Spinal cord (tissue), 10 donors: ENCODE data around the gene ENAH. TPM values are rescaled to one million over a fixed set of nuclear protein-coding genes. Genes with fewer than 3 reads are reported as not detected.
A peak's percentile ranks its signal among the peaks of the same experiment; 100 is the strongest.
"Not testable (repeated sequence)": the region's sequence is repeated elsewhere in the genome, so short reads cannot be mapped to it uniquely, and the experiment has no call there.

Source experiments
- DNase-seq, 6 donors: peaks; one replicate each; pipeline versions ENCODE4 v3.0.0 to v3.0.0-alpha.2; 2013 to 2015; ENCODE audit warnings: low spot score in 6 of 6, low read depth in 4 of 6
- H3K27ac ChIP-seq: one replicate; pipeline ENCODE4 v1.5.1; 2013; ENCODE audit warnings: low read depth, low read length, control low read depth
- H3K27me3 ChIP-seq: one replicate; pipeline ENCODE4 v1.6.1; 2013; ENCODE audit warnings: low read length; ENCODE audit not compliant: control insufficient read depth, insufficient read depth
- H3K36me3 ChIP-seq: one replicate; pipeline ENCODE4 v1.6.1; 2013; ENCODE audit warnings: low read length; ENCODE audit not compliant: control insufficient read depth, insufficient read depth
- H3K4me1 ChIP-seq: one replicate; pipeline ENCODE4 v1.6.1; 2013; ENCODE audit warnings: low read length; ENCODE audit not compliant: control insufficient read depth, insufficient read depth
- H3K4me3 ChIP-seq: one replicate; pipeline ENCODE4 v1.5.1; 2013; ENCODE audit warnings: low read depth, low read length, control low read depth
- H3K9me3 ChIP-seq: one replicate; pipeline ENCODE4 v1.6.1; 2013; ENCODE audit warnings: low read length; ENCODE audit not compliant: control insufficient read depth, insufficient read depth
- WGBS: methylation state at CpG from one replicate; pipeline ENCODE4 v1.1.5; 2013; ENCODE audit warnings: missing lambda C conversion rate; ENCODE audit not compliant: insufficient coverage; 5-methylcytosine and 5-hydroxymethylcytosine counted together
- polyA plus RNA-seq, 2 donors: library from polyadenylated mRNA; unstranded; fragments of 120-200 nt; gene quantifications; one replicate each; pipeline ENCODE4 v1.2.1, GENCODE V29; 2013; ENCODE audit not compliant: insufficient read length in 2 of 2
- total RNA-seq, 2 donors: library from RNA; depleted of rRNA in 1 of 2; stranded (reverse); fragments of 120-200 nt in 1 of 2; fragments of >200 nt in 1 of 2; gene quantifications; one replicate each; pipeline versions ENCODE4 v1.2.3 to v1.2.4, GENCODE V29; 2013 to 2014
- donor health status: healthy.

Gene ENAH
- total and polyA plus RNA-seq, 4 donors, result 78.8 to 129 (median 88.9) TPM

GRCh38 chr1:225474986-225475820 lies 177.7 kb downstream of the ENAH start:
- whole genome bisulfite sequencing, result 35% methylated on average over 40 of the region's 50 CpGs
- Histone ChIP-seq H3K4me1 (peaks cover 9% of the 10 kb centered on the region), H3K4me3 (no peak overlapping the region), H3K27ac (no peak overlapping the region), H3K36me3 (no peaks in the 10 kb centered on the region), H3K9me3 (no peaks in the 10 kb centered on the region), H3K27me3 (no peaks in the 10 kb centered on the region)
- peak; percentile 40 to 86 (median 47) for DNase-seq

GRCh38 chr1:225474439-225474985 lies 178.4 kb downstream of the ENAH start:
- Histone ChIP-seq H3K9me3 (no peaks in the 10 kb centered on the region), H3K4me1 (peaks cover 9% of the 10 kb centered on the region), H3K27ac (no peak overlapping the region), H3K4me3 (no peak overlapping the region), H3K36me3 (no peaks in the 10 kb centered on the region), H3K27me3 (no peaks in the 10 kb centered on the region)
- no peak for DNase-seq
- whole genome bisulfite sequencing, result 50% methylated on average over 9 of the region's 13 CpGs

DNA sequence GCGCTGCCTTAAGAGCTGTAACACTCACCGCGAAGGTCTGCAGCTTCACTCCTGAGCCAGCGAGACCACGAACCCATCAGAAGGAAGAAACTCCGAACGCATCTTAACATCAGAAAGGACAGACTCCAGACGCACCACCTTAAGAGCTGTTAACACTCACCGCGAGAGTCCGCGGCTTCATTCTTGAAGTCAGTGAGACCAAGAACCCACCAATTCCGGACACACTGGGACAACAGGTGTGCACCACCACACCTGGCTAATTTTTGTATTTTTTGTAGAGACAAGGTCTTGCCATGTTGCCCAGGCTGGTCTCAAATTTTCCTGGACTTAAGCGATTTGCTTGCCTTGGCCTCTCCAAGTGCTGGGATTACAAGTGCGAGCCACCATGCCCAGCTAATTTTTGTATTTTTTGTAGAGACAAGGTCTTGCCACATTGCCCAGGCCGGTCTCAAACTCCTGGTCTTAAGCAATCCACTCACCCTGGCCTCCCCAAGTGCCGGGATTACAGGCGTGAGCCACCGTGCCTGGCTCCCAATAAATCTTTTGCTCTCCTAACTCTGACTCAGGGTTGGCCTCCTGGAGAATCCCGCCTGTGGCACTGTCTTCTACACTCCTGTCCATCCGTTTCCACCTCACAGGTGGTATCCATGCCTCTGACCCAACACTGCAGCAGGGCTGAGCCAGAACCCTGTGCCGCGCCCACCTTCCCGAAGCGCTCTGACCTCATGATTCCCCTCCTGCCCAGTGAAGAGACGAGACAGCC lies 179.1 kb downstream of the ENAH start:
- H3K36me3 ChIP-seq, H3K9me3 ChIP-seq, H3K27ac ChIP-seq, H3K4me1 ChIP-seq, H3K4me3 ChIP-seq, DNase-seq, H3K27me3 ChIP-seq: not testable (repeated sequence)
- 88% methylated on average over 25 of the region's 26 CpGs for WGBS

DNA sequence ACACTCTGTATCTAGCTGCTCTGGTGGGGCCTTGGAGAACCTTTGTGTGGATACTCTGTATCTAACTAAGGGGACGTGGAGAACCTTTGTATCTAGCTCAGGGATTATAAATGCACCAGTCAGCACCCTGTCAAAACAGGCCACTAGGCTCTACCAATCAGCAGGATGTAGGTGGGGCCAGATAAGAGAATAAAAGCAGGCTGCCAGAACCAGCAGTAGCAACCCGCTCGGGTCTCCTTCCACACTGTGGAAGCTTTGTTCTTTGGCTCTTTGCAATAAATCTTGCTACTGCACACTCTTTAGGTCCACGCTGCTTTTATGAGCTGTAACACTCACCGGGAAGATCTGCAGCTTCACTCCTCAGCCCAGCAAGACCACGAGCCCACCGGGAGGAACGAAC lies 179.7 kb downstream of the ENAH start:
- H3K36me3 ChIP-seq, H3K4me3 ChIP-seq, H3K27ac ChIP-seq, H3K4me1 ChIP-seq, H3K27me3 ChIP-seq, H3K9me3 ChIP-seq: not testable (repeated sequence)
- DNase-seq, result peak in 1 of 6 donors; percentile 18
- 18% methylated on average over 7 of the region's 8 CpGs for WGBS

DNA sequence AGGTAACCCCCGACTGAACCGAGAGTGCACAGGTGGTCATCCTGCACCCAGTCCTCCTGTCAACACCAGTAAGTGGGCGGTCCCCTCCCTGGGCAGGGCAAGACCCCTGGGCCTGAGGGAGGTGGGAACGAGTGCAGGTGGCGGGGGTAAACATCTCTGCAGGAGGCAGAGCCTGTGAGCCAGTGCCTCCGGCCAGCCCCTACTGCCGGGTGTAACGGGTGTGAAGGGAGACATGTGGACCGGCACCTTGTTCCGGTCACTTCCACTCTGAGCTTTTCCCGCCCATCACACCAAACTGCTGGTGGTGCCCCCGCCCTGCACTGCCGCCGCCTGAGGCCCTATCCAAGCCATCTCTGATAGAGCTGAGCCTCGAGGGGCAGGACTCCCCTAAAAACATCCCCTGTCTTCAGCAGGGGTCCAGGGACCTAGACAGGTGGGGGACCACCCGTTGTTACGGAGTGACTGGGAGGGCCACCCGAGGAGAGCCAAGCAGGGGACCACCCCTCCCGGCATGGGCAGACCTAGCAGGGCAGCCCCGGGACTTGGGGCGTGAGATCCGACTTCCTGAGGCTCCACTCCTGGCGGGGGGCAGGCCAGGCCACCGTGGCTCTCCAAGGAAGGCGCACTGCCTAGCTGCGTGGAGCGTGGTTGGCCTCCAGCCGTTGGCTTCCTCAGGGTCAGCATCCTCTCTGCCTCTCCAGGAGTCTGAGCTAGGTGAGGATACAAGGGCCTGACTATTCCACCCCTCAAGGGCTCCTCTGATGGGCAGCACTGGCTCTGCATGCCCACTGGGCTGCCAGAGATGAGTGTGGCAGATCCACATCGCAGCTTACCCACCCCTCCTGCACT lies 181.2 kb downstream of the ENAH start:
- 81% methylated on average over 27 of the region's 29 CpGs for WGBS
- Histone ChIP-seq H3K36me3 (no peaks in the 10 kb centered on the region), H3K27me3 (no peaks in the 10 kb centered on the region), H3K9me3 (no peaks in the 10 kb centered on the region), H3K4me3 (no peak overlapping the region), H3K27ac (no peak overlapping the region), H3K4me1 (peaks cover 17% of the 10 kb centered on the region)
- DNase-seq, result no peak

DNA sequence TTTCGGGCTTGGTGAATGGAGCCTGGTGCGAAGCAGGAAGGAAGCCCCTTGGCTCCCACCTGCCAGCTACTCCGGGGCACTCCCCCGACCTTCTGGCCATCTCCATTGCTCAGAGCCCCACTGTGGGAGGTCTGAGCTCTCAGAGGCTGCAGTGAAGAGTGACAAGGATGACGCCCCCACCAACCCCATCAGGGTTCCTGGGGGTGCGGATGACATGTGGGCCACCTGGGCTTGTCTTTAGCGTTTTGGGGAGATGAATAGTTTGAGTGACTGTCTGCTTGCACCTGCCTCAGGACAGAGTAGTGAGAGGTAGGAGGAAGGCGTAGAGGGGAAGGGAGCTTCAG lies 181.8 kb downstream of the ENAH start:
- H3K4me3 ChIP-seq, result no peak overlapping the region
- no peak for DNase-seq
- no peak overlapping the region for H3K27ac ChIP-seq
- no peaks in the 10 kb centered on the region for H3K27me3 ChIP-seq
- no peaks in the 10 kb centered on the region for H3K9me3 ChIP-seq
- WGBS, result 63% methylated on average over 3 of the region's 8 CpGs
- H3K4me1 ChIP-seq, result peaks cover 17% of the 10 kb centered on the region
- no peaks in the 10 kb centered on the region for H3K36me3 ChIP-seq

DNA sequence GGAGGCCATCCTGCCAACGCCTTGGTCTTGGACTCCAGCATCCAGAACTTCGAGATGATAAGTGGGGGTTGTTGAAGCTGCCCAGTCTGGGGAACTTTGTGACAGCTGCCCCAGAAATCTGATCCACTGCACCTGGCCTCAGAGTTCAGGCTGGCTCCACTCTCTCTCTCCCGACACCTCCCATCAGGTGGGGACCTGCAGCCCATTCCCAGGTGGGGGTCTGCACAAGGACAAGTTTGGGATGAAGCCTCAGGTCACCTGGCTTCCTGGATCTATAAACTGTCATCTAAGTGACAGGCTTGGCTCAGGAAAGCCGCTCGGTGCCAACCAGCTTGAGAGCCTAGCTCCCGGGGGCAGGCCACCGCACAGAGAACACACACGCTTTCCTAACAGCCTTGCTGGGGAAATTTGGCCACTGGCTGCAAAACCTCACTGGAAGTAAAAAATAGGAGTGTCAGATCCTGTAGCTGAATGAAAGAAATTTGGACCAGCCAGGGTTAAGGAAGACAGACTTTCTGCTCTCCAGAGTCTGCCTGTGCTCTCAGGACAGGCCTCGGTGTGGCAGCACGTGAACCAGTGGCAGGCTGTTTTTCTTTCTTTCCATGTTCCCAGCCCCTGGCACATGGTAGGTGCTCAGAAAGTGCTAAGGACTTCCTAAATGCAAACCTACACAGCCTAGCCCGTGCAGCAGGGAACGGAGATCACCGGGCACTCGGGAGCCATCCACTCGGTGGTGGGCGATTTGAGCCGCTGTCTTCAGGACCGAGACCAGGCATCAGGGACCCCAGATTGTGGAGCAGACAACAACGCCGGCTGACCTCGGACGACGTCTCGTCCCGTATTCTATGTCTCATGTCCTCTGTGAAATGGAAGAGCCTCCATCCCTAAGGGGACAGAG lies 182.5 kb downstream of the ENAH start:
- Histone ChIP-seq H3K27me3 (no peaks in the 10 kb centered on the region), H3K4me3 (no peak overlapping the region), H3K9me3 (no peaks in the 10 kb centered on the region), H3K27ac (no peak overlapping the region), H3K36me3 (no peaks in the 10 kb centered on the region), H3K4me1 (peaks cover 21% of the 10 kb centered on the region)
- no peak for DNase-seq
- 84% methylated on average over 25 of the region's 25 CpGs for WGBS

DNA sequence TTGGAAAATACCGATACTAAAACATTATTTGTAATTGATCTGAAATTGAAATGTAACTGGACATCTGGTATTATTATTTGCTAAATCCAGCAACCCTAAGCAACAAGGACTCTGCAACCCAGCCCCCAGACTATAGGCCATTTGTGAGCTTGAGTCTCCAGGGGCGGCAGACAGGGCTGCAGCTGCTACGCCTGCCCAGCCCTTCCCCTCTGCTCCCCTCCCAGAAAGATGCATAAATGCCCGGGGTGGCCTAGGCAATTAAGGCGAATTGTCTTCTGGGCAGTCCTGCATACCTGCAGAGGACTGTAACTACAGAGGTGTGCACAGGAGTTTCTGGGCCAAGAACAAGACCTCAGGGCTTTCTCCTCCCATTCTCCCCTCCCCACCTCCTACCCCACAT lies 183.9 kb downstream of the ENAH start:
- H3K27me3 ChIP-seq, result no peaks in the 10 kb centered on the region
- no peaks in the 10 kb centered on the region for H3K9me3 ChIP-seq
- no peak for DNase-seq
- WGBS, result 76% methylated on average over 4 of the region's 5 CpGs
- H3K27ac ChIP-seq, result no peak overlapping the region
- H3K36me3 ChIP-seq, result no peaks in the 10 kb centered on the region
- peaks cover 19% of the 10 kb centered on the region for H3K4me1 ChIP-seq
- no peak overlapping the region for H3K4me3 ChIP-seq
